CD4-positive, alpha-beta T cell treated with Interleukin-1 beta for 1 hour (primary cell): ENCODE measurements around the gene LSM12.
"Not testable (repeated sequence)": the region's sequence is repeated elsewhere in the genome, so short reads cannot be mapped to it uniquely, and the experiment has no call there.

Experiments
- DNase-seq, 2 donors: peaks; one replicate each; pipeline ENCODE4 v3.0.0-alpha.2; 2020 to 2022

Gene LSM12

GRCh38 chr17:44034688-44035087 lies 31.8 kb downstream of the LSM12 start:
- not testable (repeated sequence) for DNase-seq

DNA sequence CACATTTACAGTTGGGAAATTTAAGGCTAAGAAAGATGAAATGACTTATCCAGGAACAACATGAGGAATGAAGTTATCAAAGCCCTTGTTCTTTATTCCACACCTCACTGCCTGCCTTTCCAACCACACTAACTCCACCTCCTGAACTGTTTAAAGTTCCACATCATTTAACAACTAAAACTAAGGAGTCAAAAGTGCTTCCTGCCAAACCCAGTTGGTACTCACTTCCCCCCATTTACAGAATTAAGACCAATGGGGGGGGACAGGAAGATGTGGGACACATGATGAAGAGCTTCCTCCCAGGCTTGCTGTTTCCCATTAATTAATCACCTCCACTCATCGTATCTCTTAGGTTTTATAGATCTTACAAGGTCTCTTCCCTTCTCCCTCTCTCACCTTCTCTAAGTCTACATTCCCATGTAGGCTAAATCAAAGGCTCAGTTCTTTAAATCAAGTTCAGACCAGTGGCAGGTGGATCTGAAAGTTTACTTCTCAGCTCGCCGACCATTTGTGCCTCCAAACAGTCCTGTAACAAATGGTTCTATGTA lies 32.5 kb downstream of the LSM12 start:
- DNase-seq, result no peak

DNA sequence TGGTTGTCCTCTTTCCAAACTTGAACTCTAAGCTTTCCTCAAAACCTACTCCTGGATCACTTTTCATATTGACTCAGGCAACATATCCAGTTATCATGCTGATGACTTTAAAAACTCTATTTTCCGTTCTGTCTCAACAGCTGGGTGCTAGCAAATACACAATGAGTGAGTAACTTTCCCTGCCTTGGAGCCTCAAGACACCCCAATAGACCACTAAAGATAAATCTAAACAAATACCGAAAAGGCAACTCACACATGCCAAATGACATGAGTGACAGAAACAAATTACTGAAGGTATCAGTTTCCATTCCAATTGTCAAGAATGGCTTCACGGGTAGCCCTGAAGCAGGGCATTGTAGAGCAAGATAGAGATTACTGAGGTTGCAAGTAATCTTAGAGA lies 36.0 kb downstream of the LSM12 start:
- no peak for DNase-seq

GRCh38 chr17:44029736-44030135 lies 36.7 kb downstream of the LSM12 start:
- DNase-seq, result no peak

GRCh38 chr17:44024853-44025252 lies 41.6 kb downstream of the LSM12 start:
- no peak for DNase-seq

GRCh38 chr17:44024271-44024663 lies 42.2 kb downstream of the LSM12 start:
- DNase-seq, result no peak

GRCh38 chr17:44023545-44024270 lies 42.8 kb downstream of the LSM12 start:
- no peak for DNase-seq

GRCh38 chr17:44022246-44022645 lies 44.2 kb downstream of the LSM12 start:
- no peak for DNase-seq

DNA sequence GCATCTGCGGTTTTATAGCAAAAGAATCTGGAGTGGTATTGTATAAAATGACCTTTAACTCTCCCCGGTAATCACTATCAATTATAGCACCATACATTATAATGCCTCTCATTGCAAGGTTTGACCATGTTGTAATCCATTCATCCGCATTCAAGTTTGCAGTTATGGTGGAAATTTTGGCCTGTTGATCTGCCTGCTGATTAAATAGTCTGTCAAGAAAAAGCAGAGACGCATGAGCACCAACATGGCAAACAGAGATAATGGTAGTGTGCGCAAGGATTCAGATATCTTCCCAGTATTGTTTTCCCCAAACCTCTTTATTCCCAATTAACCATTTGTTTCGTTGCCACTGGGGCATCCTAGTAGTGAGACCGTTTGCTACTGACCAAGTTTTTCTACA lies 45.2 kb downstream of the LSM12 start:
- DNase-seq, result not testable (repeated sequence)

DNA sequence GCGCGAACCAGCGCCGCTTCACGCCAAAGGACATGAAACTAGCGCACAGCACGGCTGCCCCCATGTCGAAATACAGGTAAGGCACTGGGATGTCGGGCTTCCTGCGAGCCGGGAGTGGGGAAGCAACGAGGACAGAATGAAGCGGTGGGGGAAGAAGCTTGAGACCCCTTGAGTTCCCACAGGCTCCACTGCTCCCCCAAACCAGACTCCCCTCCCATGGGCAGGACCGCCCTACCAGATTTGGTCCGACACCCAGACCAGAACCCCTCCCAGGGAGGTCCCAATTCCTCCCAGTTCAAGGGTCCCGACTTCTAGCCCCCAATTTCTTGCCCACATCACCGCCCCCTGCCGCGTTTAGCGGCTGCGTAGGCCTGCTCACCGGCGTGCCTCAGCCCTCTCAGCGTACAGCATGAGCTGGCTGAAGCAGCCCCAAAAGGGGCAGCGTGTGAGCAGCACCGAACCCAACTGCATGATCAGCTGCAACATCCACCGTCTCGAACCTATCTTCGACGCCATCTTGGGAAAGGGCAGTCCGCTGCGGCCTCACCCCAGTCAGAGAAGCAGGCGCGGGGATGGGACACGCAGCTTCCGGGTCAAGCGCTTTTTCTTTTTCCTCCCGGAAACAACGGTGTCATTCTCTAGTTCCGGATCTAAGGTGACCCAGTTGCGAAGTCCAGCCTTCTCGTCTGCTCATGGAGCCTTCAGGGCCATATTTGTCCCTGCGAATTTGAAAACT lies 51.9 kb downstream of the LSM12 start, which contains the start of gene TMEM101:
Gene TMEM101, minus strand, starts transcription at position 527 of the 736 bp plus-strand sequence. Its CDS starts 11 bp downstream, at position 516.
- peak; percentile 91 to 92 for DNase-seq

GRCh38 chr17:44014133-44014436 lies 52.4 kb downstream of the LSM12 start:
- DNase-seq, result no peak

DNA sequence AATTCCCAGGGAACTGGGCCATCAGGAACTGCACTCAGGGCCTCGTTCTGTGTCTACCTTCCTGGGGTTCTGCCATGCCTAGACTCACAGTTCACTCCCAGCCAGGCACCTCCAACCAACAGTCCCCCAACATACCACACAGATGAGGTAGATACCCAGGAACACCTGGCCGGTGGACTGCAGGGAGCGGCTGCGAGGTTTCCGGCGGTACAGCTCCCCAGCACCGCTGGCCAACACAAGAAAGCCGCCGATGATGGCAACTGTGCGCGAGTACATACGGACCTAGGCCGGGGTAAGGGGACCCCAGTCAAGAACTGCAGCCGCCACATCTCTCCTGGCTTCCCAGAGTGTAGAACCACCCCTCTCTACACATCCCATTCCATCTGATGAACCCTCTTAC lies 53.6 kb downstream of the LSM12 start:
- DNase-seq, result no peak

- DNase-seq, result no peak
Observed at GRCh38 chr17:44012391-44012790, 54.1 kb downstream of the LSM12 start.

- no peak for DNase-seq
Observed at GRCh38 chr17:44011876-44012275, 54.6 kb downstream of the LSM12 start.

- no peak for DNase-seq
Observed at GRCh38 chr17:44010966-44011647, 55.4 kb downstream of the LSM12 start.

DNA sequence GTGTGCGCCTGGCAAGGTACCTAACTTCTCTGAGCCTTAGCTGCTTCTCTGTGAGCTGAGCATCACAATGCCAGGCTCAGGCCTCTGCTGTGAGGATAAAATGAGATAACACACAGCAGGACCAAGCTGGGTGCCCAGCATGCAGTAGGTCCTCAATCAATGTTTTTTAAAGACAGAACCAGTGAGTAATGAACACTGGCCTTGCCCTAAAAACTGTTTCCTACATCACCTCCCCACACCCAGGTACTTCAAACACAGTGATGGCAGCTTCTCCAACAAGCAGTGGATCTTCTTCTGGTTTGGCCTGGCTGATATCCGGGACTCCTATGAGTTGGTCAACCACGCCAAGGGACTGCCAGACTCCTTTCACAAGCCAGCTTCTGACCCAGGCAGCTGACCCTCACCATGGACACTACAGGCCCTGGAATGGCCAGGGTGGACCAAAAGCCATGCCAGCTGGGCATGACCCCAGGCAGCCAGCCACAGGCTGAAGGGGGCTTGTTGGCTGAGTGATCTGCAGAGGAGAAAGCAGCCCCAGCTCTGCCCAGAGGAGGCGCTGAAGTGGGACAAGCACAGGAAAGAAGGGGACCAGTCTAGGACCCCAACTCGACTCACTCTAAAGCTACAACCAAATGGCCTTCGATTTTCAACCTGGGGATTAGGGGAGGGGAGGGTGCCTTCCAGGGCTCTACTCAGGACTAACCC lies 58.1 kb downstream of the LSM12 start:
- DNase-seq, result no peak

DNA sequence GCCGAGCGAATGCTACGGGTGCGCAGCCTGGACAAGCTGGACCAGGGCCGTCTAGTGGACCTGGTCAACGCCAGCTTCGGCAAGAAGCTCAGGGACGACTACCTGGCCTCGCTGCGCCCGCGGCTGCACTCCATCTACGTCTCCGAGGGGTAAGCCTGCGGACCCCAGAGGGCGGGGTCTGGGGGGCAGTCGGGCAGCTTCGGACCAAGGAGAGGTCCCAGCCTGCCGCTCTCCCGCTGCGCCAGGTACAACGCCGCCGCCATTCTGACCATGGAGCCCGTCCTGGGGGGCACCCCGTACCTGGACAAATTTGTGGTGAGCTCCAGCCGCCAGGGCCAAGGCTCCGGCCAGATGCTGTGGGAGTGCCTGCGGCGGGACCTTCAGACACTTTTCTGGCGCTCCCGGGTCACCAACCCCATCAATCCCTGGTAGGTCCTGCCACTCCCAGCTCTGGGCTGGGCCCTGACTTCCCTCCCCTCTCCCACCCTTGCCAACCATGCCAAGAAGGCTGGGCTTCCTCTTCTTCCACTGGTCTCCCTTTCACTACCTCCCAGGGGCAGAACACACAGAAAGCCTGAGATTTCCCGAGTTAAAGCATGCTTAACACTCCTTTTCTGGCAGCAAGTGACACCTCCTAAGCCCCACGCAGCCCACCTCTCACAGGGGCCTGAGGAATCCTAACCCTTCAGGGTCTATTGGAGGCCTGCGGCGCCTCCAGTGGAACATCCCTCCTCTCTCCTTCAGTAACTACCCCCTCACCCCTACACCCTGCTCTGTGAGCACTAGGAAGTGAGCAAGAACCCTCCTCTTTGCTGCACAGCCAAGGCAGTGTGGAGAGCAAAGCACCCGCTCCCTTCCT lies 58.9 kb downstream of the LSM12 start:
- DNase-seq, result no peak

DNA sequence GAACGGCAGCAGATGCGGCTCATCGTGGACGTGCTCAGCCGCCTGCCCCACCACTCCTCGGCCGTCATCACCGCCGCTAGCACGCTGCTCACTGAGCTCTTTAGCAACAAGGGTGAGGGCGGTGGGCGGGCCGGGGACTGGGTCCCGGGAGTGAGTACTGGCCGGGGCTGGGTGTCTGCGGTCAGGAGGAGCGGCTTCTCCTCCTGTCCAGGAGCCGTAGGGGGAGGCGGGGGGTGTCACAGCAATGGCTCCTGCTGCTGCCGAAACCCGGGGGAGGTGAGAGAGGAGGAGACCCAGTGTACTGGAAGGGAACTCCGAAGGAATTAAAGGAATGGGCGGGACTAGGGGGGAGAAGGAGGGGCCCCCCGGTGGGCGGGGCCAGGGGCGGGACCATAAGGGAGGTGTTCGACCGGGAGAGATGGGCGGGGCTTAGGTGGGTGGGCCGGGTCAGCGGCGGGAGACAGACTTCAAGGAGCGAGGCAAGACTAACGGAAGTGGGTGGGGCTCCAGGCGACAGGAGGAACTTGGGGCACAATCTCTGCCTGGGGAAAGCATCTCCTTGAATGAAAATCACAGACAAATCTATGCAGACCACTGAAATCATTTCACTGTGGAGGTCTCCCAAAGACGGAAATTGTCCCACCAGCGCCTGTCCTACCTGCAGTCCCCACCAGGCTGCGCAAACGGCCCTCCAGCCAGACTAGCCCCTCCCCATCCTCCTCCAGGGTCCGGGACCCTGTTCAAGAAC lies 59.7 kb downstream of the LSM12 start:
- DNase-seq, result peak; percentile 97 to 98

DNA sequence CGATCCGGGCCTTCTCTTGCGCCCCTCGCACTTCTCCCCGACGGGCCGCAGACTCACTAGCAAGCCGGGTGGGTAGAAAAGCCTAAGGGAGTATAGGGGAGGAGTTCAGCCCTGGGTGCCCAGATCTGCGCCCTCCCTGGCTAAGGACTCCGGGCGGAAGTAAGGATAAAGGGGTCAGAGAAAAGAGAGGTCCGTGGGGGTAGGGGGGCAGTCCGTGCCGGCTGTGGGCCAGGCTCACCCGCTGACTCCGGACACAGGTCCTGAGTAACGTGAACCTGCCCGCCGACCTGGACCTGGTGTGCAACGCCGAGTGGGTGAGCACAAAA lies 60.2 kb downstream of the LSM12 start:
- peak in 1 of 2 donors; percentile 27 for DNase-seq

DNA sequence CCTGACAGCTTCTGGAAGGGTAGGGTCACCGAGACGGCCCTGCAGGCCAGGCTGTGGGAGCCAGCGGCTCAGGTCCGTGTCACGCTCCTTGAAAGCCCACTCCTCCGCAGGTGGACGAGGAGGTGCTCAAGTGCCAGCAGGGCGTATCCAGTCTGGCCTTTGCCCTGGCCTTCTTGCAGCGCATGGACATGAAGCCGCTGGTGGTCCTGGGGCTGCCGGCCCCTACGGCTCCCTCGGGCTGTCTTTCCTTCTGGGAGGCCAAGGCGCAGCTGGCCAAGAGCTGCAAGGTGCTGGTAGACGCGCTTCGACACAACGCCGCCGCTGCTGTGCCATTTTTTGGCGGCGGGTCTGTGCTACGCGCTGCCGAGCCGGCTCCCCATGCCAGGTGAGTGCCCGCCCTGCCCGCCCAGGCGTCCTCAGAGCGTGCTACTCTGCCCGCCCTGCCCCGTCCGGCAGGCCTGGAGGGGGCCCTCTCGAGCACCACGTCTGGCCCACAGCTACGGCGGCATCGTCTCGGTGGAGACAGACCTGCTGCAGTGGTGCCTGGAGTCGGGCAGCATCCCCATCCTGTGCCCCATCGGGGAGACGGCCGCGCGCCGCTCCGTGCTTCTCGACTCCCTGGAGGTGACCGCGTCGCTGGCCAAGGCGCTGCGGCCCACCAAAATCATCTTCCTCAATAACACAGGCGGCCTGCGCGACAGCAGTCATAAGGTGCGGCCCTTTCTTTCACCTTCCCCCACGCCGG lies 60.8 kb downstream of the LSM12 start:
- peak; percentile 36 to 48 for DNase-seq
